Right cardiac atrium (tissue), 5 donors: ENCODE data around the gene HDAC3. TPM values are rescaled to one million over a fixed set of nuclear protein-coding genes. Genes with fewer than 3 reads are reported as not detected.

Experiments
- polyA plus RNA-seq: library from polyadenylated mRNA; stranded (reverse); fragments of 200-250 nt; gene quantifications from one replicate; pipeline ENCODE4 v1.2.3, GENCODE V29; 2013
- total RNA-seq, 4 donors: library from RNA; stranded (reverse); fragmentation: NEBNext Ultra II Directional; extraction: Animal tissue kit (Norgen Biotek cat#: 25700); gene quantifications; one replicate each; pipeline ENCODE4 v1.2.1, GENCODE V29; 2021
- donor health status: healthy with polysubstance abuse.
- donor health status: DM: no; HTN: yes; CAD: no.
- donor health status: DM: no; HTN: no; CAD: no.
- donor health status: DM: no; HTN: yes; CAD: no; lungs with severe emphysema.
- donor health status: DM: yes; HTN: yes; CAD: no.

Gene HDAC3
- total and polyA plus RNA-seq, 5 donors: 25.4 to 35.0 (median 28.8) TPM

Other genes starting within 250 kb of the HDAC3 start
- gene PCDHGB4, start 249.2 kb downstream of the HDAC3 start, total RNA-seq: 1 to 10 TPM; 4.8 to 5.5 (median 5.3) TPM
- gene PCDHGB4, start 249.2 kb downstream of the HDAC3 start, polyA plus RNA-seq: 2.0 TPM
- 1 to 10 TPM; 4.0 to 5.2 (median 4.3) TPM for gene PCDHGA8, start 244.2 kb downstream of the HDAC3 start, total RNA-seq
- 1.3 TPM for gene PCDHGA8, start 244.2 kb downstream of the HDAC3 start, polyA plus RNA-seq
- 1 to 10 TPM; 6.4 to 8.6 (median 6.8) TPM for gene PCDHGB5, start 238.9 kb downstream of the HDAC3 start, total RNA-seq
- gene PCDHGB5, start 238.9 kb downstream of the HDAC3 start, polyA plus RNA-seq: 3.3 TPM
- 1 to 10 TPM; 3.7 to 5.4 (median 3.7) TPM for gene PCDHGA9, start 234.1 kb downstream of the HDAC3 start, total RNA-seq
- gene PCDHGA9, start 234.1 kb downstream of the HDAC3 start, polyA plus RNA-seq: 1.6 TPM
- 1 to 10 TPM; 5.9 to 6.6 (median 6.3) TPM for gene PCDHGB6, start 228.8 kb downstream of the HDAC3 start, total RNA-seq
- 3.1 TPM for gene PCDHGB6, start 228.8 kb downstream of the HDAC3 start, polyA plus RNA-seq
- 1 to 10 TPM; 3.9 to 5.3 (median 4.5) TPM for gene PCDHGA10, start 223.9 kb downstream of the HDAC3 start, total RNA-seq
- gene PCDHGA10, start 223.9 kb downstream of the HDAC3 start, polyA plus RNA-seq: 1.6 TPM
- 10 to 100 TPM in 3 of 4 donors, 1 to 10 TPM in 1; 9.7 to 10.6 (median 10.5) TPM for gene PCDHGB7, start 219.2 kb downstream of the HDAC3 start, total RNA-seq
- gene PCDHGB7, start 219.2 kb downstream of the HDAC3 start, polyA plus RNA-seq: 3.5 TPM
- 1 to 10 TPM; 3.1 to 4.2 (median 3.6) TPM for gene PCDHGA11, start 215.8 kb downstream of the HDAC3 start, total RNA-seq
- gene PCDHGA11, start 215.8 kb downstream of the HDAC3 start, polyA plus RNA-seq: 2.2 TPM
- gene PCDHGA12, start 206.3 kb downstream of the HDAC3 start, total RNA-seq: 1 to 10 TPM; 4.8 to 7.1 (median 5.6) TPM
- 2.7 TPM for gene PCDHGA12, start 206.3 kb downstream of the HDAC3 start, polyA plus RNA-seq
- gene PCDHGC3, start 160.9 kb downstream of the HDAC3 start, total RNA-seq: 10 to 100 TPM; 19.6 to 42.5 (median 33.5) TPM
- gene PCDHGC3, start 160.9 kb downstream of the HDAC3 start, polyA plus RNA-seq: 35.5 TPM
- gene PCDHGC4, start 151.8 kb downstream of the HDAC3 start, total RNA-seq: 1 to 10 TPM; 1.4 to 2.3 (median 1.8) TPM
- gene PCDHGC4, start 151.8 kb downstream of the HDAC3 start, polyA plus RNA-seq: 1.3 TPM
- 1 to 10 TPM; 1.4 to 2.3 (median 1.9) TPM for gene PCDHGC5, start 147.8 kb downstream of the HDAC3 start, total RNA-seq
- gene PCDHGC5, start 147.8 kb downstream of the HDAC3 start, polyA plus RNA-seq: 1.4 TPM
- 10 to 100 TPM; 15.8 to 53.0 (median 19.2) TPM for gene DIAPH1, start 17.8 kb downstream of the HDAC3 start, total RNA-seq
- 11.8 TPM for gene DIAPH1, start 17.8 kb downstream of the HDAC3 start, polyA plus RNA-seq
- gene RELL2, start 148 bp upstream of the HDAC3 start, total RNA-seq: 1 to 10 TPM; 1.2 to 2.0 (median 1.3) TPM
- gene RELL2, start 148 bp upstream of the HDAC3 start, polyA plus RNA-seq: 1.5 TPM
- 1 to 10 TPM; 3.8 to 6.7 (median 5.1) TPM for gene FCHSD1, start 14.6 kb upstream of the HDAC3 start, total RNA-seq
- 4.3 TPM for gene FCHSD1, start 14.6 kb upstream of the HDAC3 start, polyA plus RNA-seq
- 10 to 100 TPM; 13.6 to 18.8 (median 17.4) TPM for gene ARAP3, start 45.4 kb upstream of the HDAC3 start, total RNA-seq
- 12.4 TPM for gene ARAP3, start 45.4 kb upstream of the HDAC3 start, polyA plus RNA-seq
- gene PCDH1, start 241.6 kb upstream of the HDAC3 start, total RNA-seq: 10 to 100 TPM in 2 of 4 donors, 1 to 10 TPM in 2; 7.2 to 21.3 (median 12.2) TPM
- 9.2 TPM for gene PCDH1, start 241.6 kb upstream of the HDAC3 start, polyA plus RNA-seq